ENCODE data around the gene SHISA5. TPM values are rescaled to one million over a fixed set of nuclear protein-coding genes. Genes with fewer than 3 reads are reported as not detected.

The SHISA5 gene
- total RNA-seq, 2 donors from 2014 or later: 192 to 193 TPM

- TF ChIP-seq CTCF (conservative IDR thresholded peaks at IDR 0.05): peak; percentile 80
- Mint-ChIP-seq H3K4me1 (peaks cover 20% of the 10 kb centered on the region), H3K36me3 (ENCODE audit: low read depth) (peaks cover 17% of the 10 kb centered on the region), H3K9me3 (no peaks in the 10 kb centered on the region), H3K27ac (peak overlapping the region; percentile 99), H3K27me3 (ENCODE audit: insufficient read depth) (no peaks in the 10 kb centered on the region), H3K4me3 (peak overlapping the region; percentile 77)
- Histone ChIP-seq H3K9me3 (ENCODE audit: control insufficient read depth, low read length) (no peaks in the 10 kb centered on the region), H3K4me3 (ENCODE audit: low read length) (peak overlapping the region; percentile 84), H3K27me3 (ENCODE audit: control insufficient read depth, insufficient read depth, low read length, poor library complexity, severe bottlenecking) (no peaks in the 10 kb centered on the region), H3K4me1 (ENCODE audit: control insufficient read depth, insufficient read depth, low read length) (peaks cover 10% of the 10 kb centered on the region), H3K27ac (ENCODE audit: low read depth, low read length) (peak overlapping the region; percentile 59), H3K36me3 (ENCODE audit: control insufficient read depth, insufficient read depth, low read length) (peaks cover 12% of the 10 kb centered on the region), H3K9ac (ENCODE audit: extremely low read depth, low read length, poor library complexity, severe bottlenecking) (peak overlapping the region; percentile 82)
- peak; percentile 98 for DNase-seq
- 9 to 11% methylated on average over 7 to 17 of the region's 17 CpGs for WGBS, 2 experiments (ENCODE audit: insufficient coverage in 1 of 2, insufficient read length in 1 of 2)
Observed at GRCh38 chr3:48472923-48473616, 30.9 kb downstream of the SHISA5 start.

- H3K4me3 Mint-ChIP-seq: peak overlapping the region; percentile 77
- peaks cover 10% of the 10 kb centered on the region for H3K4me1 ChIP-seq (ENCODE audit: control insufficient read depth, insufficient read depth, low read length)
- H3K9me3 Mint-ChIP-seq: no peaks in the 10 kb centered on the region
- peak overlapping the region; percentile 59 for H3K27ac ChIP-seq (ENCODE audit: low read depth, low read length)
- TF ChIP-seq CTCF (conservative IDR thresholded peaks at IDR 0.05): no peak
- peak overlapping the region; percentile 82 for H3K9ac ChIP-seq (ENCODE audit: extremely low read depth, low read length, poor library complexity, severe bottlenecking)
- H3K4me1 Mint-ChIP-seq: peaks cover 20% of the 10 kb centered on the region
- H3K27me3 Mint-ChIP-seq (ENCODE audit: insufficient read depth): no peaks in the 10 kb centered on the region
- 13 to 20% methylated on average over 4 to 5 of the region's 5 CpGs for WGBS, 2 experiments (ENCODE audit: insufficient coverage in 1 of 2, insufficient read length in 1 of 2)
- H3K4me3 ChIP-seq (ENCODE audit: low read length): peak overlapping the region; percentile 84
- H3K9me3 ChIP-seq (ENCODE audit: control insufficient read depth, low read length): no peaks in the 10 kb centered on the region
- DNase-seq: no peak
- no peaks in the 10 kb centered on the region for H3K27me3 ChIP-seq (ENCODE audit: control insufficient read depth, insufficient read depth, low read length, poor library complexity, severe bottlenecking)
- H3K36me3 Mint-ChIP-seq (ENCODE audit: low read depth): peaks cover 22% of the 10 kb centered on the region
- peak overlapping the region; percentile 99 for H3K27ac Mint-ChIP-seq
- peaks cover 16% of the 10 kb centered on the region for H3K36me3 ChIP-seq (ENCODE audit: control insufficient read depth, insufficient read depth, low read length)
Observed at GRCh38 chr3:48472673-48472922, 31.4 kb downstream of the SHISA5 start.

- peak overlapping the region; percentile 57 for H3K27ac Mint-ChIP-seq
- 93 to 100% methylated on average over 1 of the region's 1 CpG for WGBS, 2 experiments (ENCODE audit: insufficient coverage in 1 of 2, insufficient read length in 1 of 2)
- peaks cover 17% of the 10 kb centered on the region for H3K4me1 ChIP-seq (ENCODE audit: control insufficient read depth, insufficient read depth, low read length)
- peak; percentile 41 for DNase-seq
- peaks cover 26% of the 10 kb centered on the region for H3K36me3 ChIP-seq (ENCODE audit: control insufficient read depth, insufficient read depth, low read length)
- H3K9me3 Mint-ChIP-seq: no peaks in the 10 kb centered on the region
- H3K27me3 ChIP-seq (ENCODE audit: control insufficient read depth, insufficient read depth, low read length, poor library complexity, severe bottlenecking): no peaks in the 10 kb centered on the region
- no peak overlapping the region for H3K9ac ChIP-seq (ENCODE audit: extremely low read depth, low read length, poor library complexity, severe bottlenecking)
- no peak for TF ChIP-seq CTCF (conservative IDR thresholded peaks at IDR 0.05)
- no peaks in the 10 kb centered on the region for H3K27me3 Mint-ChIP-seq (ENCODE audit: insufficient read depth)
- peak overlapping the region; percentile 6 for H3K4me3 Mint-ChIP-seq
- H3K4me3 ChIP-seq (ENCODE audit: low read length): no peak overlapping the region
- H3K4me1 Mint-ChIP-seq: peaks cover 28% of the 10 kb centered on the region
- H3K36me3 Mint-ChIP-seq (ENCODE audit: low read depth): peaks cover 32% of the 10 kb centered on the region
- H3K27ac ChIP-seq (ENCODE audit: low read depth, low read length): peak overlapping the region; percentile 47
- no peaks in the 10 kb centered on the region for H3K9me3 ChIP-seq (ENCODE audit: control insufficient read depth, low read length)
Observed at GRCh38 chr3:48470286-48470685, 33.7 kb downstream of the SHISA5 start.

Measured in endodermal cell (in vitro differentiated cells).